GM18498 (cell line): ENCODE measurements around the gene SLC36A1.

Experiments used
- ATAC-seq: cut with Tn5 transposase; IDR thresholded peaks from one replicate; pipeline ENCODE4 v1.9.1; 2021; ENCODE audit warnings: mild to moderate bottlenecking, moderate library complexity; ENCODE audit not compliant: unreplicated experiment

SLC36A1 gene

GRCh38 chr5:151451626-151452520 lies 4.5 kb downstream of the SLC36A1 start:
- no peak for ATAC-seq

- ATAC-seq = no peak
Observed at GRCh38 chr5:151454166-151454565, 6.8 kb downstream of the SLC36A1 start.

DNA sequence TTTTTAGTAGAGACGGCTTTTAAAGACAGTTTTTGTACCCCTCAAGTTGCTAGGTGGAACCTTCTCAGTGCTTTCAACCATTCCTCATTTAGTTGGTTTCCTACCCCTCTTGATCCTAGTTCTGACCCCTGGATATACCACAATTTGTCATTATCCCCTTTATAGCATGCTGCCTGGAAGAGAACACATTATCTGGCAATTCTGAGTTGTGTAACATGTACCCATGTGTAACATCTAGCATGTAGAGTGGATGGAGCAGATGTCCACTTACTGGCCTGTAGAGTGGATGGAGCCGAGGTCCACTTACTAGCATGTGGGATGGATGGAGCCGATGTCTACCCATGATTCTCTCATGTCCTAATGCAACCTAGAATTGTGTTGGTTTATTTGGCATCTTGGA lies 7.5 kb downstream of the SLC36A1 start:
- ATAC-seq = no peak

GRCh38 chr5:151456321-151456940 lies 9.0 kb downstream of the SLC36A1 start:
- no peak for ATAC-seq

- ATAC-seq = no peak
Observed at GRCh38 chr5:151458314-151458713, 10.9 kb downstream of the SLC36A1 start.

GRCh38 chr5:151459680-151460324 lies 12.4 kb downstream of the SLC36A1 start:
- no peak for ATAC-seq

GRCh38 chr5:151461312-151461711 lies 13.9 kb downstream of the SLC36A1 start:
- peak; percentile 99 for ATAC-seq

DNA sequence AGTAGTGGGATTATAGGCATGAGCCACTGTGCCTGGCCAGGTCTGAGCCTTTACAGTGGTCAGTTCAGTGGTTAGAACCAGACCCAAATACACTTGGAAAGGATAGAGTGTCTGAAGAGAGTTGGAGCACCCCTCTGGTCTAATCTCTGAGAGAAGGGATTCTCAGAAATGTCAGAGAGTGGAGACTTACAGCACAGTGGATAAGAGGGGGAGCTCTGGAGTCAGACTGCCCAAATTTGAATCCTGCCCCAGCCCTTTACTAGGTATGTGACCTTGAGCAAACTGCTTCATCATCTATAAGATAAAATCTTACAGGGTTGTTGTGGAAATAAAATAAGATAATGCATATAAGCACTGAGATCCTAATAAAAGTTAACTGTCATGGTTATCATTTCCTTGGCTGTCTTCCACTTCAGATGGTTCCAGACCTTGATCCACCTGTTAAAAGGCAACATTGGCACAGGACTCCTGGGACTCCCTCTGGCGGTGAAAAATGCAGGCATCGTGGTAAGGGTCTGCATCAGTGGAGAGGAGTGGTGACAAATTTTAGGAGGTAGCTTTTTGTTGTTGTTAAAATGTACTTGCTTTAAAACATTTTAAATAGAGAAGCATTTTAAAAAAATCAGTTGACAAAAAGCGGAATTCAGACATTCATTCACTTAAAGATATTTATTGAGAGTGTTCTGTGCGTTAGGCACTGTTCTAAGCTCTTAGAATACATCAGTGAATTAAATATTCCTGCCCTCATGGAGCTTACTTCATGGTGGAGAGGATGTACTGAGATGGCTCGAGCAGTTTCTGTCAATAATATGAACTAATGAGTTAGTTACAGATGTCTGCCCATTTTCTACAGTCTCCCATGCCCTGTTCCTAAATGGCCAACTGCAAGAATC lies 16.0 kb downstream of the SLC36A1 start:
- ATAC-seq = no peak

GRCh38 chr5:151464101-151464500 lies 16.7 kb downstream of the SLC36A1 start:
- ATAC-seq = no peak

DNA sequence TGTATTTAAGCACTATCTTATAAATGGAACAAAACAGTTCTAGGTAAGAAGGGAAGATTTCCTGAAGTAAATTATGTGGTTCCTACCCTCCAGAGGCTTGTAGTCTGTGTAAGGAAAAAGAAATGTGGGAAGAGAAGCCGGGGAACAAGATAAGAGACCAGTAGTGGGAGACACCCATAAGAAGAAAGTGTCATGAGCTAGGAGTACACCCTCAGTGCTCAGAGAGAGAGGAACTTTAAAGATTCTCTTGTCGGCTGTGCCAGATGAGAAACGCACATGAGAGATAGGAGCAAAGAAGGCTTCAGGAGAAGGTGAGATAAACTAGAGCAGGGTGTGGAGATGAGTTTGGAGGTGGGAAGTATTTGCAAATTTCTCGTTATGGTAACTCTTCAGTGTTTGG lies 18.1 kb downstream of the SLC36A1 start:
- no peak for ATAC-seq

- no peak for ATAC-seq
Observed at GRCh38 chr5:151467576-151467975, 20.2 kb downstream of the SLC36A1 start.

- ATAC-seq = no peak
Observed at GRCh38 chr5:151469386-151469785, 22.0 kb downstream of the SLC36A1 start.

- ATAC-seq = no peak
Observed at GRCh38 chr5:151469992-151470391, 22.6 kb downstream of the SLC36A1 start.

- ATAC-seq = no peak
Observed at GRCh38 chr5:151470439-151470838, 23.0 kb downstream of the SLC36A1 start.

DNA sequence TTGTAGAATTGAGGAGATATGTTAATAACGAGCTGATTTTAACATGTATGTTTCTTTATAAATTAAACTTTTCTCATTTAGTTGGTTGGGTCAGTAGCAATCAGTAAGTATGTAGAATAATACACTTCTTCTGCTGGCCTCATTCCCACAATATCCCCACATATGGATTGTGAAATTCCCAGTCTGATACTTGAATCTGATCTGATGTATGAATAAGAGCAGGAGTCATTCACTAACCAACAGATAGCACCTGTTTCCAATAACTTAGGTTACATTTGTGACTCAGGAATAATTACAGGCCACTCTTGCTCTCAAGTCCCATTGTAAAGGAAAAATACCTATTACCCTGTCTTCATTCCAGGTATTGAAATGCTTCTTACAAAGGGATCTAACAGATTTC lies 23.9 kb downstream of the SLC36A1 start:
- ATAC-seq = no peak

DNA sequence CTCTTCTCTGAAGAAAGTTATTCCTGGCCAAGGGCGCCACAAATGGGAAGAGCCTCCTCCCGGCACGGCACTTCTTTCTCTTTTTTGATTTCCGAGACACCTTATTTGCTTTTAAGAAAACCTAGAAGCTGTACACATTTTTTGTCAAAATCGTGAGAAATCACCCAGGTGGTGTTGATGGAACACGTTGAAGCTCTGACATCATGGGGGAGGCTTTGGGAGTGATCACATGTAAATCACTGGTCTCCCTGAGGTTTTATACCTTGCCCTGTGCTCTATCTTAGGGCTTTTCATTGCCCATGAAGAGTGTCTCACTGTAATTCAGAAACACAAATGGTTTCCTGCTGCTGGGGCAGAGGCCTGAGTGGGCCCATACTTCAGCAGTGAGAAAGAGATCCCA lies 27.4 kb downstream of the SLC36A1 start:
- ATAC-seq = no peak

DNA sequence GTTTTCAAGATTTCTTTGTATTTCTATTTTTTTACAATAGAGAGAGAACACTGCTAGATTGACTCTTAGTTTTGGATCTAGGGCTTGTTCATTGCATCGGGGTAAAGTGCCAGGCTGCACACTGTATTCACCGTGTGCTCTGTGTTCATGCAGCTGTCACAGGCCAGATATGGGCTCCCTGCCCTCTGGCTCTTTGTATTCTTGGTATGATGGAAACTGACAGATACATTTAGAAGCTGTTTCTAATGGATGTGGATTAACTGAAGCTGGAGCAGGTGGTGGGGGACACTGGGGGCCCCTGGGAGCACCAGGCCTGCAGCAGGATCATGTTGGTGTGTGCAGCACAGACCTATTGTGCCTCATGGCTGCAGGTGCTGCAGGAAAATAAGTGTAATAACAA lies 28.0 kb downstream of the SLC36A1 start:
- ATAC-seq = no peak

GRCh38 chr5:151476016-151476415 lies 28.6 kb downstream of the SLC36A1 start:
- no peak for ATAC-seq

DNA sequence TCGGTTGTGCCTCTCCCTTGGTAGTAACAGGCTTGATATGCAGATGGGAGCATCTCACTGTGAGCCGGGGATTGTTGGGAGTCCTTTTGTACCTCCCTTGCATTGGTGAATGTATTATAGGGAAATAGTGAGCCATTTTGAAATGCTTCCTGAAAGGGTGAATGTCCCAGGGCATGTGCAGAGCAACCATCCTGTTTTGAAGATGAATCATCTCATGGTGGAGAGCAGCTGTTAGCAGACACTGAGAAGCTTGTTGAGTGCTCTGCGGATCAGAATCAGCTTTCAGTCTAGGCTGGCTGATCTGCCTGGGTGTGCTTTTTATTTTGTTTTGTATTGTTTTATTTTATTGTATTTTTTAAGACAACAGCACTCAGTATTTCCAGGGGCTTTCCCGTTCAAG lies 29.7 kb downstream of the SLC36A1 start:
- no peak for ATAC-seq

DNA sequence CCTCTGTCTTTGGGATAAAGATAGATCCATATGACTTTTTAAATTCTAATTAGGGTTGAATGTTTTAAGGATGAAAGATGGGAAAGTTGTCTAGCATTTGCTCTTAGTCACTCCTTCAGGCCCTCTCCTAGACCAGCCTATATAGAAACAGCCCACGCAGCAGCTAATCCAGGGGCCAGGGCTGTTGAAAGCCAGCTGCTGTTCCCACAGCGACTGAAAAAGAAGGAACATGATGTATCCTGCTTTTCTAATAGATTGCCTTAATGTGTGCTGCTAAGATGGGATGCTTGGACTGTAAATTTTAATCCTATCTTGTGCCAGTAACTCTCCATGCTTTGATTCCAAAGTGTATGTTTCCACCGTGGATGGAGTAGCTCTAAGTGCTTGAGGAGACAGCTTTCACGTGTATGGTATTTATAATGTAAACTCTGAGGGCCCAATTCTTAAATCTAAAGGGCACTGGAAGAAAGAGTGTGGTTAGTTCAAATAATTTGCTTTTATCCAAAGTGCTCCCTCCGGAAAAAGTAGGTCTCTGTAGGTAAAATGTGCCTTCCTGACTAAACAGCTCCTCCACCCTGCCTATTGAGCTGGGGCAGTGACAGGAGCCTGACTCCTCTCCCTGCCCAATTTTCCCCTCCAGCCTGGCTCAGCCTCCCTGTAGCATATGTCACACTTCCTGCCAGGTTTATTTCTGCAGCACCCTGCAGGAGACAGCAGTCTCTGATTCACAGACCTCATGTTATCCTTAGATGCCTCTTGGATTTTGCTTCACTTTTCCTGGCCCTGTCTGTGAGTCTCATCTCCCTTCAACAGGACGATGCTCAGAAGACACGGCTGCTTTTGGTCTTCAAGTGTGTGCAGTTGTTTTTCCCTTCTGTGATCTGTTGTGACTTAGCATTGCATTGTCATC lies 33.2 kb downstream of the SLC36A1 start:
- no peak for ATAC-seq
